Activated T-cell treated with anti-CD3 and anti-CD28 coated beads for 4 hours (primary cell): ENCODE data around the gene ZFHX3.

ENCODE experiments used
- DNase-seq: peaks from one replicate; pipeline ENCODE4 v3.0.0-alpha.2; 2020

The ZFHX3 gene

GRCh38 chr16:72814226-72814625 lies 233.7 kb downstream of the ZFHX3 start:
- DNase-seq = no peak

DNA sequence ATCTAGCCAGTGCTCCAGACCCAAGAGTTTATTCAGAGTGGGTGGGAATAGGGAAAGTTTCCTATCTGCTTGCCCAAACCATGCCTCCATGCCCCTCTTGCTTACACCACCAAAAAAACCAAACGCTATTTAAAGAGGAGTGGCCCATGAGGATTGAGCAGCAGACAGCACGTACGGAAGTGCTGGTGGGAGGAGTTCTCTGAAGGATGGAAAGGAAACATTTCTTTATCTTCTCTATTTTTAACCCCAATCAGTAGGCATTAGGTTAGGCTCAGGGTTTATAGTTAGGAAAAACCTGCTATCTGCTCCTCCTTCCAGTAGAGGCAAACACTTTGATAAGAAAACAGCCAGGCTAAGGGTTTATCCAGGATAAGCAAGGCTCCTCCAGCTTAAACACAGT lies 235.3 kb downstream of the ZFHX3 start:
- no peak for DNase-seq

GRCh38 chr16:72811876-72812275 lies 236.1 kb downstream of the ZFHX3 start:
- no peak for DNase-seq

GRCh38 chr16:72811188-72811720 lies 236.7 kb downstream of the ZFHX3 start:
- no peak for DNase-seq

- DNase-seq = no peak
These were observed 237.4 kb downstream of the ZFHX3 start for GRCh38 chr16:72810480-72810879.

- no peak for DNase-seq
These were observed 238.5 kb downstream of the ZFHX3 start for GRCh38 chr16:72809446-72809845.

GRCh38 chr16:72808754-72809153 lies 239.2 kb downstream of the ZFHX3 start:
- no peak for DNase-seq

GRCh38 chr16:72807245-72807644 lies 240.7 kb downstream of the ZFHX3 start:
- no peak for DNase-seq

GRCh38 chr16:72805486-72805885 lies 242.4 kb downstream of the ZFHX3 start:
- no peak for DNase-seq

DNA sequence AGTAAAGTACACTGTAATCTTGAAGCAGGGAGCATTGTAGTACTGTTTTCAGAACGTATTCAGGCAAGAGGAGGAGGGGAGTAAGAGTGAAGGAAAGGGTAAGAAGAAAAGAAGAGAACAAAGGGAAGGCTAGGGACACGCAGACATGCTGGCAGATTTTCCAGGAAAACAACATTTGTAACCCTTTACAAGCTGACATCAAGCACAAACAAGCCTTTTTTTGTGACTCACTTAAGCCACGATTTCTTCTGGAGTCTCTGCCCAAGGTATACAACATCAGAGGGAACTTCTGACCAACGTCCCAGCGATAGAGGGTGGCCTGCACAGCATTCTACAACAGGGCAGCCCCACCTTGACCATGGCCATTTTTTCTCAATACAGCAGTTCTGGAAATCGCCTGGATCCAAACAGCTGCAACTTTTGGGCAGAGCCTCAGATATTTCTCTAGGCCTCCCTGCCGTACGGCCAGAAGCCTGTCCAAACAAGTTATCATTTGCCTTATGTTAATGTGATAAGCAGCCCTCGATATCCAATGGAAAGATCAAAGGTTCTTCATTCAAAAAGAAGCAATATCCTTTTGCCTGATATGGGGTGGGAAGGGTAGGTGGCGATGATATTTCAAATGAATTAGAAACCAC lies 247.3 kb downstream of the ZFHX3 start:
- DNase-seq = no peak

GRCh38 chr16:72798264-72798663 lies 249.7 kb downstream of the ZFHX3 start:
- no peak for DNase-seq

DNA sequence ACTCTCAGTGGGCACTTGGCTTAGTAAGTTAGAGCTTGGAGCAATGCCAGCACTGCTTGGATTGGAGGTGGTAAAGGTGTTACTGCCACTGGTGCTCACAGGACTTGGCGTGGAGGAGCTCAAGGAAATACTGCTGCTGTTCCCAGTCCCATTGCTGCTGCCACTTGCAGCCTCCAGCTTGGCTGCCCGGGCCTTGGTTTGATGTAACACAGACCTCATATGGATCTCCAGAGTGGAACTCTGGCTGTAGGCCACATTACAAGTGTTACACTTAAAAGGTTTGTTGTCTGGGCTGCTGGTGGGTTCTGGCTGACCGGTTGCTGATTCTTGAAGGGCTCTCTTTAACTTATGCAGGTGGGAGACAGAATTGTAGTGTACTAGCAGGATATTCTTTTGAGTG lies 250.3 kb downstream of the ZFHX3 start:
- no peak for DNase-seq

- no peak for DNase-seq
These were observed 251.7 kb downstream of the ZFHX3 start for GRCh38 chr16:72796222-72796621.

GRCh38 chr16:72794986-72795385 lies 252.9 kb downstream of the ZFHX3 start:
- DNase-seq = no peak

DNA sequence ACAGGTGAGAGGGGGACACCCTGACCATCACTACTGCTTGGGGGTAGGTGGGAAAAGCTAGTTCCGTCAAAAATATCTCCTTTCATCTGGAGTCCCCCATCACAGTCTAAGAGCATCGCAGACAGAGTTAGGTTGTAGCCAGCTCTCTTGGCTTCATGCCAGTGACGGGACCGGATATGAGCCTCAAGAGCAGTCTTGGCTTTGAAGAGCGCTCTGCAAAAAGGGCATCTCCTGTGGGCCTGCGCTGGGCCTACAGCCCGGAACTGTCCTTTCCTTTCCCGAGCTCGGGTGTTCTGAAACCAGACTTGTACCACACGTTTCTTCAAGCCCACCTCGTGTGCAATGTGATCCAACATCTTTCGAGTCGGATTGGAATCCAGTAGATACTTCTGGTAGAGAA lies 253.6 kb downstream of the ZFHX3 start:
- DNase-seq = no peak

- no peak for DNase-seq
These were observed 254.2 kb downstream of the ZFHX3 start for GRCh38 chr16:72793716-72794115.

DNA sequence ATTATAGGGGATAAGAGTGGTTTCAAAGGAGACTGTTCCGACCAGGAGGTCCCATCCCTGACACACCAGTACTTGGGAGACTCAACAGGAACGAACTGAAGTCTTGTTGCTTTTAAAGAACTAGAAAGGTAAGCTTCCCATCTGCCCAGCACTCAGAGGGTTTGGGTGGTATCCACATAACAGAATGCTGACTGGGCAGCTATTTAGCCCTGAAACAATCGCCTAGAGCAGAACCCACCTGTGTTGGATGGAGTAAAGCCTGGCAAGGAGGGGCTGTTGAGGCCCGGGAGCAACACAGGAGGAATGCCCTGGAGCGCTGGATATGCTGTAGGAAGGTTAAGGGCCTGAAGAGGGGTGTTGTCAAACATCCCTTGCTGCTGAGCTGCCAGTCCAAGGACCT lies 254.9 kb downstream of the ZFHX3 start:
- DNase-seq = no peak

DNA sequence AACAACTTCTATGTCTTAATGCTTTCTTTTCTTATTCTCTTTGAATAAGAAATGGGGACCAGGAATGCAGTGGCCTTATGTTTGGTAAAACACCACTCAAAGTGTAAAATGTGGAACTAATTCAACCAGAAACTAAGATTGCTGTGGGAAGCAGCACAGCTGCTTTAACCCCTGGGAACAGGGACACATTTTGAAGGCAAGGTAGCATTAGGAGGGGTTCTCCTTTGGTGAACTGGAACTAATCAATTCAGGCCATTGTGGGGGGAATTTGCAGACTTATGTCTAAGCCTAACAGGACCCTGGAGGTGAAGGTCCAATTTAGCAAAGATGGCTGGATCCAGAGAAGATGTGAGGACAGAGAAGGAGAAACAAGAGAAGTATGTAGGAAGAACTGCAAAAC lies 256.1 kb downstream of the ZFHX3 start:
- DNase-seq = no peak

DNA sequence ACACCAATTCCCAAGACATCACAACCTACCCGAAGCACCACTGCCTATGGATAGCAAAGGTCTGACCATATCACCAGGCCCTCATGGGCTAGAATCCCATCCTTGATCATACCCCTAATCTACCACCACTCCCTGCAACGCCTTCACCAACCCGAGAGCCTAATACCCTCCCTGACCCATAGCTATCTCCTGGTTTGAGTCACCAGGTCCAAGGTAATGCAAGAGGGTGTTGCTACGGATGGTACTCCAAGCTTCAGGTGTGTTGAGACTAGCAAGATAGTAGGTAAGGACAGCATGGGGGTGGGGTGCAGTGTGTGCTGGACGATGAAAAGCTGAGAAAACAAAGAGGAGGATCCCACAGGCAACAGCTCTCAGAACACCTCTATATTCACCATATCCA lies 258.0 kb downstream of the ZFHX3 start:
- no peak for DNase-seq

DNA sequence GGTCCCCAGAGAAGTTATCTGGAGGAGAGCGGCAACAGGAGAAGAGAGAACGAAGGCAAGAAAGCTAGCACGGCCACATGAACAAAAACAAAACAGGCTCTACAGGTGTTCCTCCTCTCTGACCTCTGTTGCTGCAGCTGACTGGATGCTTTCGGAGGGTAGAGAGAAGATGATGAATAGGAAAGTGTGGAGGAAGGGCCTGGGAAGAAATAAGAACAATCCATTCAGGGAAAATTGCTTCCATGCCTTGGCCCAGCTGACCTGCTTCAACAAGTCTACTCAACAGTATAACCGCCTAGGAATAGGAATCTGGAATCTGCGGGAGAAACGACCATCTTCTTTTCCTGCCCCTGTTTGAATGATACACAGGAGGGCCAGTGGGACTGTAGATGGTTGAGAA lies 258.5 kb downstream of the ZFHX3 start:
- DNase-seq = no peak

GRCh38 chr16:72788269-72788809 lies 259.6 kb downstream of the ZFHX3 start:
- DNase-seq = no peak

DNA sequence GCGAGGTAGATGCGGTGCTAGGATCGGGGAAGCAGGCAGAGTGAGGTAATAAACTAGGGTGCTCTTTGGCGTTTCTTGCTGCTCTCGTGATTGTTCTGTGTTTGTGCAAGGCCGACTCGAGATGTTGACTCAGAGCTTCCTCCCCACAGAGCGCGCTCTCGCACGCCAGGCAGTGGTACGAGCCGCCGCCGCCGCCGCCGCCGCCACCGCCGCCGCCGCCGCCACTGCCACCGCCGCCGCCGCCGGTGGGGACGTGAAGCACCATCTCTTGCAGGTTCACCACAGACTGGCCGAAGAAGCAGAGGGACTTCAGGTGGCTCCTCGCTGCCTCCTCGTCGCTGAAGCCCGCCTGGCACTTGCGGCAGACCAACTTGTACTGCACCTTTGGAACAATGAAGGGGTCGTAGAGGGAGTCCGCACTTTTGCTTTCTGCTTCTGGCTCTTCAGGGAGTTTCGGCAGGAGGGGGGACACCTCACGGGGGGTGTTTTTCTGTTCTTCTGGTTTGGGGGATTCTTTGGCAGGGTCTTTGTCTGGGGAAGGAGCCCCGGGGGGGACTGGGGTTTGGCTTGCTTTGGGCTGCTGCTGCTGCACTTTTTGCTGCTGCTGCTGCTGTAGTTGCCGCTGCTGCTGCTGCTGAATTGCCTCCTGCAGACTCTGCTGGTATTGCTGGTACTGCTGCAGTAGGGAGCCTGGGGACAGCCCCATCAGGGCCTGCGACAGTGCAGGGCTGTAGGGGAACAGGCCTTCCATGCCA lies 260.2 kb downstream of the ZFHX3 start:
- peak; percentile 38 for DNase-seq

GRCh38 chr16:72787130-72787513 lies 260.8 kb downstream of the ZFHX3 start:
- DNase-seq = no peak

DNA sequence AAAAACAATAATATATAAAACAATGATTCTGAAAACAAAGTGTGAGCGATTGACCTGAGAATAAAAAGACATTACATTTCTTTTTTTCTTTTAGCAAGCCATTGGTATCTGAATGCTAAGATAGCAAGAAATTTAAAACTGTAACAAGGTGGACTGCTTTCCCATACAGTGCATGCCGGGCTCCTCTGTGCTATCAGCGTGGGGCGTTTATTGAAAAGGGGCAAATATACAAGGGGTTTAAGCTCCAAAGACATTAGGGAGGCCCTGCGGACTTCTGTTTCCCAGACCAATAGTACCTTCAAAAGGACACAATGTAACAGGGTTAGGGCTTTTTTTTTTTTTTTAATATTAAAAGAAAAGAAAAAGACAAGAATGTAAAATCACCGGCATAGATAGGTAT lies 261.3 kb downstream of the ZFHX3 start:
- DNase-seq = no peak
